Body of pancreas (tissue), 4 donors: ENCODE measurements around the gene CSPG4. TPM values are rescaled to one million over a fixed set of nuclear protein-coding genes. Genes with fewer than 3 reads are reported as not detected.
"Not testable (repeated sequence)": the region's sequence is repeated elsewhere in the genome, so short reads cannot be mapped to it uniquely, and the experiment has no call there.

Source experiments
- ATAC-seq: fragments of 150-250 bp; one replicate; pipeline ENCODE4 v1.9.1; 2016
- DNase-seq, 4 donors: peaks; one replicate each; pipeline ENCODE4 v3.0.0-alpha.2; 2019
- H3K27ac ChIP-seq, 4 donors: fragments of 200-600 bp; sonication (generic); 1 replicate in 3 of 4; 2 replicates in 1 of 4; pipeline versions ENCODE4 v1.5.1 to v1.6.1; 2016 to 2019; ENCODE audit warnings: mild to moderate bottlenecking in 1 of 4, mixed read lengths in 1 of 4, moderate library complexity in 1 of 4
- H3K27me3 ChIP-seq, 2 donors: fragments of 200-600 bp; sonication (generic); one replicate each; pipeline ENCODE4 v1.6.0; 2016; ENCODE audit warnings: mild to moderate bottlenecking in 1 of 2
- H3K36me3 ChIP-seq, 2 donors: fragments of 200-600 bp; sonication (generic); replicated peaks in 1 of 2; 2 replicates each; pipeline ENCODE4 v1.5.1; 2016; ENCODE audit warnings: low read depth in 2 of 2; ENCODE audit not compliant: insufficient read depth in 1 of 2
- H3K4me1 ChIP-seq: fragments of 200-600 bp; sonication (generic); one replicate; pipeline ENCODE4 v1.6.0; 2016
- H3K4me3 ChIP-seq, 2 donors: fragments of 200-600 bp; sonication (generic); 1 replicate in 1 of 2; 2 replicates in 1 of 2; pipeline ENCODE4 v1.5.1; 2016 to 2019
- H3K9me3 ChIP-seq, 3 donors: fragments of 200-600 bp; sonication (generic); 1 replicate in 2 of 3; 2 replicates in 1 of 3; pipeline ENCODE4 v1.5.1; 2016
- CTCF ChIP-seq, 7 experiments: fragments of 450-650 bp in 4 of 7; fragments of 200-600 bp in 3 of 7; sonication (generic) in 3 of 7; IDR thresholded peaks; one replicate each; pipeline ENCODE4 v1.5.1; 2016 to 2019; ENCODE audit warnings: antibody characterized with exemption in 7 of 7
- POLR2A ChIP-seq, 3 donors: fragments of 450-650 bp; IDR thresholded peaks; one replicate each; pipeline ENCODE4 v1.6.1; 2016; ENCODE audit warnings: antibody characterized with exemption in 3 of 3, mild to moderate bottlenecking in 2 of 3
- WGBS, 2 donors: methylation state at CpG; one replicate each; pipeline ENCODE4 v1.1.5; 2017; 5-methylcytosine and 5-hydroxymethylcytosine counted together
- intact Hi-C: fragments of 100-400 bp; cut with DNase I; formaldehyde crosslinking; loops from one replicate; pipeline ENCODE4 v1.15.1; 2023
- total RNA-seq, 2 donors: library from RNA; depleted of rRNA; stranded (reverse); fragments of >200 nt; gene quantifications; one replicate each; pipeline ENCODE4 v1.1.0, GENCODE V29; 2016

CSPG4 gene
- total RNA-seq, 2 donors from 2014 or later = 3.1 to 13.8 TPM

DNA sequence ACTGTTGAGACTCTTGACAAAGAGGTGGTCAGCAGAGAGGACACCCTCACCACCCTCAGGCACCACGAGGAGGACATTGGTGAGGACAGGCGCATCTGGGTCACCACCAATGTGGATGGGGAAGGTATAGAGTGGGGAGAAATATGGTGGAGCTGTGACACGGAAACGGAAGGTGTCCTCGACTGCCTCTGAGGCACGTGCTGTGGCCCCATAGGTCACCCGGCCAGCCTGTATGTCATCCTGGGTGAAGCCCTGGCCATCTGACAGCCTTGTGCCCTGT, 24.4 kb downstream of the CSPG4 start:
- Histone ChIP-seq H3K4me3 (no peak overlapping the region), H3K36me3 (no peaks in the 10 kb centered on the region), H3K27ac (no peak overlapping the region), H3K27me3 (no peaks in the 10 kb centered on the region), H3K4me1 (peaks cover 7% of the 10 kb centered on the region), H3K9me3 (no peaks in the 10 kb centered on the region)
- TF ChIP-seq CTCF (IDR thresholded peaks at IDR 0.05) = no peak
- ATAC-seq (no peak), DNase-seq (no peak)
- intact Hi-C loops = loop anchor here (10.0 kb wide), 1 partner anchor 323 kb away; the partner anchor contains the start of gene MAN2C1
- whole genome bisulfite sequencing, 2 donors = 82 to 84% methylated on average over 7 of the region's 7 CpGs

DNA sequence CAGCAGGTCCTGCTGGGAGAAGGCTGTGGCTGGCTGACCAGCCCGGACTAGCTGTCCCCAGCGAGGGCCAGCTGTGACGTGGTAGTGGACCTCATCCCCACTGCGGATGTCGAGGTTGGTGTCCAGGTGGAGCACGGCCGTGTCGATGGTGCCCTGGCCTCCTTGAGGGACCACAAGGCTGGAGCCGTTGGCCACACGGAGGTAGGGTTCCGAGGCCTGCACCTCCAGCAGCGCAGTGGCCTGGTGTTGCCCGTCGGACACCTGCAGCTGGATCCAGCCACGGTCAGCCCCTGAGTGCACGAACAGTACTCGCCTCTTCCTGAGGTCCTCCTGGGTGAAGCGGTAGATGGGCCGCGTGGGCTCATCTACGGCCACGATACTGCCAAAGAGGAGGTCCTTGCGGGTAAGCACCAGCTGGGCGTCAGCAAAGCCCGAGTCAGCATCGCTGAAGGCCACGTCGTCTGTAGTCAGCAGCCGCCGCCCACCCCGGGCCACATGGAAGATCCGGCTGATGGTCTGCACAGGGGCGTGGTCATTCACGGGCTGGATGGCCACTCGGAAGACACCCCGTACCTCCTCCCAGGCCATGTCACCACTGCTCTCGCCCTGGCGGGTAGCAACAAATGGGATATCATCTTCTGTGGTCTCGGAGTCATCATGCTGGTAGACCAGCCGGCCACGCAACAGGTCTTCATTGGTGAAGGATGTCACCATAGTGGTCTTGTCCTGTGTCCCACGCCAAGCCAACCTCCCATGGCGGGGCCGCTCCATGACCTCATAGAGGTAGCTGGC, 25.0 kb downstream of the CSPG4 start:
- intact Hi-C loops = loop anchor here (10.0 kb wide), 1 partner anchor 323 kb away; the partner anchor contains the start of gene MAN2C1
- ATAC-seq (no peak), DNase-seq (no peak)
- TF ChIP-seq CTCF (IDR thresholded peaks at IDR 0.05) (no peak), POLR2A (IDR thresholded peaks at IDR 0.05) (no peak)
- Histone ChIP-seq H3K27me3 (no peaks in the 10 kb centered on the region), H3K9me3 (no peaks in the 10 kb centered on the region), H3K36me3 (no peaks in the 10 kb centered on the region), H3K27ac (no peak overlapping the region), H3K4me3 (no peak overlapping the region), H3K4me1 (peaks cover 7% of the 10 kb centered on the region)
- WGBS, 2 donors = 84% methylated on average over 31 of the region's 44 CpGs; no CpG with 5 or more reads in 1 of the 2 donors

DNA sequence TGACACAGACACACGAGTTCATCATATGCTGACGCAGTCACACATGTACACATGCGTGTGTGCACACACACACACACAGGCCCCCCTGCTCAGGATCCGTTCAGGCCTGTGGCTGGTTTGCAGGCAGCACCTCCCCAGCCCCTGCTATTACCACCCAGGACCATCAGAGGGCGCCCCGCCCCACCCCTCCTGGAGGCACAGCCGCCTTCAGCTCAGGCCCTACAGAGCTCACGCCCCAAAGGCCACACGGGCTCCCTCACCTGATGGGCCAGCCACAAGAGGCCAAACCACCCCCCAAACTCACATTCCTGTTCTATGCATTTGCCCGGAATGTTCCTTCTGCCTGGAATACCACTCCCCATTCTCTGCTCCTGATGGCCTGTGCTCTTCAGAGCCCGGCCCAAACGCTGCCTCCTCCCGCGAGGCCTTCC, 26.4 kb downstream of the CSPG4 start:
- intact Hi-C loops = loop anchor here (10.0 kb wide), 1 partner anchor 321 kb away; the partner anchor contains the start of gene MAN2C1
- not testable (repeated sequence) for H3K36me3 ChIP-seq, H3K27me3 ChIP-seq, H3K4me3 ChIP-seq, H3K9me3 ChIP-seq, H3K27ac ChIP-seq
- ATAC-seq (peak; percentile 76), DNase-seq (peak; percentile 77 to 84 (median 81))
- WGBS, 2 donors = 5 to 26% methylated on average over 4 to 14 of the region's 14 CpGs
- H3K4me1 ChIP-seq = peaks cover 14% of the 10 kb centered on the region
- TF ChIP-seq CTCF (IDR thresholded peaks at IDR 0.05) = peak; percentile 59 to 83 (median 73)

DNA sequence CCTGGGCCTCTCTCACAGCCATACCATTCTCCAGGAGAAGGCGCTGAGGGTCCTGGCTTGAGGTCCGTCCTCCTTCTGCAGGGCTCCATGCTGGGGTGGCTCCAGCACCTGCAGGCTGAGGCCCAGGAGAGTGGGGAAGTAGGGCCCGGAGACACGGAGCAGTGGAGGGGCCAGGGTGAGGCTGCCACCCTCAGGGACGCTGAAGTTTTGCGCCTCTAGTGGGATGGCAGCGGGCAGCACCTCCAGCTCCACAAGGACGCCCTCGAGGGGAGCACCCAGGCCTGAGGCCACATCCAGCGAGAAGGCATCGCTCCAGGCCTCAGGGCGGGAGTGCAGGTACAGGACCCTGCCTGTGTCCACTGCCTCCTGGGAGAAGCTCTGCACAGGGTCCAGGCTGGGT, 27.5 kb downstream of the CSPG4 start:
- no peaks in the 10 kb centered on the region for H3K27me3 ChIP-seq
- 69 to 100% methylated on average over 2 to 12 of the region's 12 CpGs for WGBS, 2 donors
- intact Hi-C loops = loop anchor here (10.0 kb wide), 1 partner anchor 320 kb away; the partner anchor contains the start of gene MAN2C1
- TF ChIP-seq CTCF (IDR thresholded peaks at IDR 0.05) (no peak), POLR2A (IDR thresholded peaks at IDR 0.05) (no peak)
- no peak for ATAC-seq
- H3K9me3 ChIP-seq = no peaks in the 10 kb centered on the region
- no peak overlapping the region for H3K4me3 ChIP-seq
- peaks cover 14% of the 10 kb centered on the region for H3K4me1 ChIP-seq
- no peak overlapping the region for H3K27ac ChIP-seq
- no peaks in the 10 kb centered on the region for H3K36me3 ChIP-seq
- no peak for DNase-seq

GRCh38 chr15:75684648-75685047, 28.0 kb downstream of the CSPG4 start:
- intact Hi-C loops = loop anchor here (10.0 kb wide), 1 partner anchor 320 kb away; the partner anchor contains the start of gene MAN2C1
- no peaks in the 10 kb centered on the region for H3K36me3 ChIP-seq
- no peak overlapping the region for H3K4me3 ChIP-seq
- DNase-seq (no peak), ATAC-seq (no peak)
- TF ChIP-seq CTCF (IDR thresholded peaks at IDR 0.05) (no peak), POLR2A (IDR thresholded peaks at IDR 0.05) (no peak)
- peaks cover 14% of the 10 kb centered on the region for H3K4me1 ChIP-seq
- WGBS, 2 donors = 81 to 82% methylated on average over 6 to 10 of the region's 10 CpGs
- no peak overlapping the region for H3K27ac ChIP-seq
- no peaks in the 10 kb centered on the region for H3K9me3 ChIP-seq
- no peaks in the 10 kb centered on the region for H3K27me3 ChIP-seq
